ENCODE data around the gene PKNOX2.
A peak's percentile ranks its signal among the peaks of the same experiment; 100 is the strongest.

Gene PKNOX2

DNA sequence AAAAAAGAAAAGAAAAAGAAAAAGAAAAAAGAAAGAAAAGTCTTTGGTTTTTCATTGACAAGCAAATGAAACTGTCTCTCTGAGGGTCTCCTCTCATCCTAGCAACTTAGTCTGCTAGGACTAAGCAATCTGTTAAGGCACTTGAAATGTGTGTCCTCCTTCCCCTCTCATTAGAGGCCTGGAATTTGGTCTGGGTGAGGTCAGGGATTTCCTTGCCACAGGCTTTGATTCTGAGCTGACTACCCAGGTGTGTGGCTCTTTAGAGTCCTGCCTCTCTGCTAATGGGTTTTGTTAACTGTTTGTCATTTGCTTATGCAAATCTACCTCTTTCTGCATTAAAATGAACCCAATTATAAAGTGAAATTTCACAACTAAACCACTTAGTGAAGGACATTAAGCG is 18.3 kb upstream of the PKNOX2 start:
- Mint-ChIP-seq H3K4me1 (peaks cover 6% of the 10 kb centered on the region), H3K4me3 (no peak overlapping the region), H3K9me3 (no peaks in the 10 kb centered on the region), H3K27me3 (peaks cover 22% of the 10 kb centered on the region), H3K27ac (no peak overlapping the region)
- DNase-seq, result no peak
- no peak for ATAC-seq

DNA sequence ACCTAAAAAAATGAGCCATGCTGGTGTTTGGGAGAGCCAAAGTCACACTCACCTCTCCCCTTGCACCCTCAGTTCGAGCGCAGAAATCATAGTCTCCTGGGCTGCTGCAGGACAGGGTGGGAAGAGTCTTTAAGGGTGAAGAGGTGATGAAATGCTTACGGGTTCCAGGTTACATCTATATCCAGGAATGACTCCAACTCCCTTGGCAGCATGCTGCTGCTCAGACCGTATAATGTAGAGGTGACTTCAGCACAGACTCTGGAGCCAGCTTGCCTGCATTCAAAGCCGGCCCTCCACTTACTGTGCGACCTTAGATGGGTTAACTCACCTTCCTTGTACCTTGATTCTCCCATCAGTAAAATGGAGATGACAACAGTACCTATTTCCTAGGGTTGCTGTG is 17.3 kb upstream of the PKNOX2 start:
- H3K4me1 Mint-ChIP-seq, result no peaks in the 10 kb centered on the region
- H3K27ac Mint-ChIP-seq, result no peak overlapping the region
- H3K9me3 Mint-ChIP-seq, result no peaks in the 10 kb centered on the region
- ATAC-seq (no peak), DNase-seq (no peak)
- H3K27me3 Mint-ChIP-seq, result peaks cover 13% of the 10 kb centered on the region
- H3K4me3 Mint-ChIP-seq, result no peak overlapping the region

DNA sequence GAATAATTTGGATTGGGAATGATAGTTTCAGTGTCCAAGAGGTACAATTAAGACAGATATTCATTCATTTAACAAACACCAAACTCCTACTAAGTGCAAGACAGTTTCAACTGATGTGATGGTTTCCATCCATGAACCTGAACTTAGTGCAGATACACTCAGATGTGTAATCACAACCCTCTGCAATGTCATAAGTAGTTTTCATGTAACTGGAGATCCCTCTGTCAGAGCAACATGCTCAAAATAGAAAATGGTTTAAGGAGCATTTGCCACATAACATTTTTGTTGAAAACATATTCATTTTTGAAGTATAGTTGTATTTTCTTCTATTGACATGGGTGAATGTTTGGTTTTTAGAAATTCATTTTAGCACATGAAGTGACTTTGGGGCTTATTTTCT is 16.5 kb upstream of the PKNOX2 start:
- ATAC-seq (no peak), DNase-seq (no peak)
- Mint-ChIP-seq H3K27me3 (peaks cover 13% of the 10 kb centered on the region), H3K4me3 (no peak overlapping the region), H3K27ac (no peak overlapping the region), H3K4me1 (no peaks in the 10 kb centered on the region), H3K9me3 (no peaks in the 10 kb centered on the region)

DNA sequence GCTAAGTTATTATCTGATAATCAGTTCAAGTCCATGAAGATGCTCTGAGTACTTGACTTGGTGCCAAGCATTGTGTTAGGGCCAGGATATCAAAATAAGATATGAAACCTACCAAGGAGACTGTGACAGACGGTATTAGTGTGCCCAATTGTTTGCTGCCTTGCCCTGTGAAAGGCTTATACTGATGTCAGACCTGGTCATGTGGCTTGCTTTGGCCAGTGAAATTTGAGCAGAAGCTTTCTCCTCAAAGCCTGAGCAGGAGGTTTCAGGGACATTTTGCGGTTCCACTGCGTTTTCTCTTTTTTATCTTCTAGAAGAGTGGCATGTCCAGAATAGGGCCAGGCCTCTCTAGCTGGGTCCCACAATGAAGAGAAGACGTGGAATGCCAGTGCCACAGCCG is 15.8 kb upstream of the PKNOX2 start:
- no peaks in the 10 kb centered on the region for H3K9me3 Mint-ChIP-seq

DNA sequence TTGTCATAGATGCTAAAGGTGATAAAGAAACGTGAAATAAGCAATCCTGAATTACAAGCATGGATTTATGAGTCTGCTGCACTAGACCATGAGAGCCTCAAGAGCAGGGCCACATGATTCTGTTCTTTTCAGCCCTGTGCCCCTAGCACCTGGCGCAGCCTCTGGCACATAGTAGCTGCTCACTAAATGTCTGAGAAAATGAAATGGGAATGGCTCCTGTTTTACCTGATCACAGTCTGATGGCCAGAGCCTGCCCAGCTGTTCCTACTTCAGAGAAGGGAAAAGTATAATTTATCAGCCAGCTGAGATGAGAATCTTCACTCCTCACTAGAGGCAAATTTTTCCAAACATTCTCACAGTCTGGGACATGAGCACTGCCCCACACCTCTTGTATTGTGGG is 10.7 kb upstream of the PKNOX2 start:
- H3K4me3 Mint-ChIP-seq, result no peak overlapping the region
- no peaks in the 10 kb centered on the region for H3K9me3 Mint-ChIP-seq
- H3K27ac Mint-ChIP-seq, result no peak overlapping the region
- no peaks in the 10 kb centered on the region for H3K4me1 Mint-ChIP-seq
- peaks cover 35% of the 10 kb centered on the region for H3K27me3 Mint-ChIP-seq
- DNase-seq (no peak), ATAC-seq (no peak)

More for the DNA sequence above, 15.8 kb upstream of the PKNOX2 start:
- no peak for DNase-seq
- Mint-ChIP-seq H3K4me3 (no peak overlapping the region), H3K27ac (no peak overlapping the region), H3K27me3 (peaks cover 10% of the 10 kb centered on the region), H3K4me1 (no peaks in the 10 kb centered on the region)
- no peak for ATAC-seq

DNA sequence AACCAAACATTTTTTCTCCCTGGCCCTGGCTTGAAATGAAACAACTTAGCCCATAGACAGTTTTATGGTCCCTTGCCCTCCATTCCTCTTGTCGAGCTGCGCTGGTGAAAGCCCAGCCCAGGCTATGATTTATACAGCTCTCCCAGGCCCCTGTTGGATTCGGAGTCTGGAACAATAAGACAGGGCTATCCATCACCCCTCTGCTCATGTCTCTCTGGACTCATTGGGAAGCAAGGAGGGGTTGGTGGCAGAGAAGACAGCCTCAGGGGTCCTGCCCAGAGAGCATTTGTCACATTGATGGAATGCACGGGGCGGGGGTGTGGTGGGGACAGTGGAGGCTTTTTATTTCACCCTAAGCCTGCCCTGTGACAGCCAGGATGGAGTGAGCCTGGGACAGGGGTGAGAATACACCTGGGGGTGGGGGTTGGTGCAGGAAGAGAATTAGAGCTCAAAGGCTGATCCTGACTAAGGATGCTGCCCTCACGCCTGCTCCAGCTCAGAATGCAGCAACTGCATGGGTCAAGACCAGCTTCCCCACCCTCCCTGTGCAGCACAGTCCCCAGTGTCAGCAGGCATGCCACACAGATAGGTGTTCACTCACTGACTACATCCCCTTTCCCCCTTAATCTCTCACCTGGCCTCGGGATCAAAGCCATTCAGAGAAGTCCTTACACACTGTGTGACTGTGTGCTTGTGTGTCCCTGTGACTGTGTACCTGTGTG is 10.0 kb upstream of the PKNOX2 start:
- no peaks in the 10 kb centered on the region for H3K9me3 Mint-ChIP-seq
- no peak overlapping the region for H3K4me3 Mint-ChIP-seq
- H3K27me3 Mint-ChIP-seq, result peaks cover 35% of the 10 kb centered on the region
- ATAC-seq, result peak; percentile 45
- no peak overlapping the region for H3K27ac Mint-ChIP-seq
- DNase-seq, result no peak
- H3K4me1 Mint-ChIP-seq, result no peaks in the 10 kb centered on the region

DNA sequence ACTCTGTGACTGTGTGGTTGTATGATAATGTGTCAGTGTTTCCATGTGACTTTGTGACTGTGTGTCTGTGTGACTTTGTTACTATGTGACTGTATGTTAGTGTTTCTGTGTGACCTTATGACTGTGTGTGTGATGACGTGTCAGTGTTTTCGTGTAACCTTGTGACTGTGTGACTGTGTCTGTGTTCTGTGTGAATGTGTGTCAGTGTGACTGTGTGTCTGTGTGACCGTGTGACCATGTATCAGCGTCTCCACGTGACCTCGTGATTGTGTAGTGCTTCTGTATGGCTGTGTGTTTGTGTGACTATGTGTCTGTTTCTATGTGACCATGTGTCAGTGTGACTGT is 9.5 kb upstream of the PKNOX2 start:
- ATAC-seq, result no peak
- no peak for DNase-seq
- no peak overlapping the region for H3K4me3 Mint-ChIP-seq
- no peak overlapping the region for H3K27ac Mint-ChIP-seq
- no peaks in the 10 kb centered on the region for H3K4me1 Mint-ChIP-seq
- peaks cover 37% of the 10 kb centered on the region for H3K27me3 Mint-ChIP-seq
- H3K9me3 Mint-ChIP-seq, result no peaks in the 10 kb centered on the region

DNA sequence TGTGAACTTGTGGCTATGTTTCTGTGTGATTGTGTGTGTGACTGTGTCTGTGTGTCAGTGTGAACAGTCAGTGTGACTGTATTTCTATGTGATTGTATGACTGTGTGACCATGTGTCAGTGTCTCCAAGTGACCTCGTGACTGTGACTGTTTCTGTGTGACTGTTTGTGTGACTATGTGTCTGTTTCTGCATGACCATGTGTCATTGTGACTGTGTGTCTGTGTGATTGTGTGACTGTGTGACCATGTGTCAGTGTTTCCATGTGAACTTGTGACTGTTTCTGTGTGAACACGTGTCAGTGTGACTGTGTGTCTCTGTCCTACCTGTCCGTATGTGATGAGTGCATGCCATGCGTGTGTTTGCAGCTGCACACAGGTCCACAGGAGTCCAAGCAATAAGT is 8.8 kb upstream of the PKNOX2 start:
- no peak overlapping the region for H3K4me3 Mint-ChIP-seq
- no peak for DNase-seq
- no peaks in the 10 kb centered on the region for H3K9me3 Mint-ChIP-seq
- no peak for ATAC-seq
- no peaks in the 10 kb centered on the region for H3K4me1 Mint-ChIP-seq
- peaks cover 44% of the 10 kb centered on the region for H3K27me3 Mint-ChIP-seq
- peak overlapping the region in 1 of 2 donors; percentile 5 for H3K27ac Mint-ChIP-seq

DNA sequence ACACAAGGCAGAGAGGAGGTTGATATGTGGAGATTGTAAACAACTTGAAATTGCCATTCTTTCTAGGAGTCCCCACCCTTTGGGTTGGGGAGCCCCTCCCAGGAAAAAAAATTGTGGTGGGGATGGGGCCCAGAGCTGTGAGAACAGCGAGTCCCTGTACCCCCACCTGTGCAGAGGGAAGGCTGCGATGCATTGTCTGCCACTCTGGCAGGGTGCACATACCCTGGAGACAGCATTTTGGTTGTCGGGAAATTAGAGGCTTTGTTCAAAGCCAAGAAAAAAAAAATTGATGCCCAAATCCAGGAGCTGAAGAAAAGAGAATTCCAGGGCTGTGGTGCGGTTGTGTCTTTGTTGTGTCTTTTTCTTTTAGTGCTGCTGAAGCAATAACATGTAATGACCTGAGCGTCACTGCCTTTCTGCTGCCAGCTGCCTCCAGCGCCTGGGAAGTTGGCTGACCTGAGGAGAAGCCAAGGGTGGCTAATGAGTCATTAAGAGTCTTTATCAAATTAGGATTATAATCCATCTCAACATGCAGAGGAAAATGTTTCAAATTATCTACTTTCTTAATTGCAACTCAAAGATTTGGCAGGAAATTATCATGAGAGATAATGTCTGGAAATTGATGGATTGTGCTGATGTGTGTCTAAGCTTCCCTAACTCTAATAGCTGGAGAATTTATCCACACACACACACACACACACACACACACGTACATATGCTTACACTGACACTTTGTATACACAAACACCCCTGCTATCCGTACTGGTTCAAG is 8.0 kb upstream of the PKNOX2 start:
- ATAC-seq (no peak), DNase-seq (no peak)
- peaks cover 47% of the 10 kb centered on the region for H3K27me3 Mint-ChIP-seq
- no peak overlapping the region for H3K4me3 Mint-ChIP-seq
- H3K4me1 Mint-ChIP-seq, result no peaks in the 10 kb centered on the region
- no peaks in the 10 kb centered on the region for H3K9me3 Mint-ChIP-seq
- no peak overlapping the region for H3K27ac Mint-ChIP-seq

DNA sequence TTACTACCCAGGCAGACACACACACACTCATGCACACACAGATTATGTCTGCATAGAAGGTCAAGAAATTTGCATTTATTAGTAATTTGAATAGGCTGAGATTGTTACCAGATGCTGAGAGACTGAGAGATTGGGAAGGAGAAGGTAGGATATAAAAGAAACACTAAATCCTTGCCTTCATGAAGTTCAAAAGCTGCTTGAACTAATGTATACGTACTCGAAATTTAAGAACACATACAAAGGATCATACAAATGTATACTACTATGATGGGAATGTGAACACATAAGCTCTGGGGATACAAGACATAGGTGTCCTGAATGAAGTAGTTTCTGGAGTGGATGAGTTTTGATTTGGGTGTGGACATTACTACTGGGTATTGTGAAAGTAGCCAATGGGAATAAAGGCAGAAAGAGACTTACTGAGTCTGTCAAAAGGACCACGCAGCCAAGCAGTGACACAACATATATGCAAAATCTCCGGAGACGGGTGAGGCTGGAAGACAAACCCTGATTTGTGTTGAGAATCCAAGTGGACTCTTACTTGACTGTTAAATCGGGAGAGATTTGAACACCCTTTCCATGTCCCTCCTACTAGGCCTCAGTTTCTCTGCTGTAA is 7.3 kb upstream of the PKNOX2 start:
- Mint-ChIP-seq H3K9me3 (no peaks in the 10 kb centered on the region), H3K27me3 (peaks cover 47% of the 10 kb centered on the region), H3K4me1 (no peaks in the 10 kb centered on the region), H3K4me3 (no peak overlapping the region), H3K27ac (no peak overlapping the region)
- ATAC-seq (no peak), DNase-seq (no peak)

DNA sequence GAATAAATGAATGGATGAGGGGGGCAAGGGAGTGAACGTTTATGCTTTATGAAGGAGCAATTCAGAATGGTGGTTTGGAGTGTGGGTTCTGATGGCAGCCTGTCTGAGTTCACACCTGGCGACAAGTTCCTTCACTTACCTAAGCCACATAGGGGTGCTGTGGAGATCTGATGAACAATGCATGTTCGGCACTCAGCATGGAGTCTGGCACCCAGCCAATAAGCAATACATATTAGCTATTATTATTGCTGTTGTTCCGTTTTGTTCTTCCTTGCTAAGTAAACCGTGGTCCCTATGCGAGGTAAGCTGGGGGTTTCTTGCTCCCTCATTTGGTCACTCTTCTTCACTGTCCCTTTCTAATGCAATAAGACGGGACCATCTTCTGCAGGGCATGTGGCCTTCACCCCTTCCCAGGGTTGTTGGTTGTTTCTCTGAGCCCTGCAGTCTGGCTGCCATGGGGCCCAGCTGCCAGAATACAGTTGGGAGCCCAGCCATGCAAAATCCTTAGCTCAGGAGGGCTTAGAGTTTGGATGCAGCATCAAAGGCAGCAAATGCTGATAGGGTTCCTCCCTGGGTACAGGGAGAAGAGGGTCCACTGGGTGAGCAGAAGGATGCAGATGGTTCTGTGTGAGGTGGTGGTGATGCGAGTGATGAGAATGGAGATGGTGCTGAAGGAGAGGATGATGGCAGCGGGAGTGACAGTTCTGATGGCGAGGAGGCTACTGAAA is 6.4 kb upstream of the PKNOX2 start:
- ATAC-seq (no peak), DNase-seq (no peak)
- no peaks in the 10 kb centered on the region for H3K9me3 Mint-ChIP-seq
- H3K4me3 Mint-ChIP-seq, result no peak overlapping the region
- peaks cover 54% of the 10 kb centered on the region for H3K27me3 Mint-ChIP-seq
- no peaks in the 10 kb centered on the region for H3K4me1 Mint-ChIP-seq
- no peak overlapping the region for H3K27ac Mint-ChIP-seq

DNA sequence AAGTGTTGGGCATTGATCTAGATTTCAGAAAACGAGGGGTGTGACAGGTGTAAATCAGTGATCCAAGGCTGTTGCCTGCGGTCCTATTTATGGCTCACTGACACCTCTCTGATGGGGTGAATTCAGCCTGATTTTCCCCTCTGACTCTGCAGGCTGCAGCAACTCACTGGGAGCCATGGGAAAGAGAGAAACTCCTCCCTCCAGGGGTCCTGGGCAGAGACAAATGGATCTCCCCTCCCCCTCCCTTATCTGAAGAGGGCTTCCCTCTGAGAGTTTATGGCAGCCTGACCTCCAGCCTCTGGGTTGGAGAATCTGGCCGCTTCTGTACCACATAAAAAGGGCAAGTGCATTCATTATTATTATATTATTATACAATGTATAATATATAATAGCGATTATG is 1.8 kb upstream of the PKNOX2 start:
- Mint-ChIP-seq H3K4me3 (no peak overlapping the region), H3K27me3 (peaks cover 73% of the 10 kb centered on the region)
- ATAC-seq, result no peak

DNA sequence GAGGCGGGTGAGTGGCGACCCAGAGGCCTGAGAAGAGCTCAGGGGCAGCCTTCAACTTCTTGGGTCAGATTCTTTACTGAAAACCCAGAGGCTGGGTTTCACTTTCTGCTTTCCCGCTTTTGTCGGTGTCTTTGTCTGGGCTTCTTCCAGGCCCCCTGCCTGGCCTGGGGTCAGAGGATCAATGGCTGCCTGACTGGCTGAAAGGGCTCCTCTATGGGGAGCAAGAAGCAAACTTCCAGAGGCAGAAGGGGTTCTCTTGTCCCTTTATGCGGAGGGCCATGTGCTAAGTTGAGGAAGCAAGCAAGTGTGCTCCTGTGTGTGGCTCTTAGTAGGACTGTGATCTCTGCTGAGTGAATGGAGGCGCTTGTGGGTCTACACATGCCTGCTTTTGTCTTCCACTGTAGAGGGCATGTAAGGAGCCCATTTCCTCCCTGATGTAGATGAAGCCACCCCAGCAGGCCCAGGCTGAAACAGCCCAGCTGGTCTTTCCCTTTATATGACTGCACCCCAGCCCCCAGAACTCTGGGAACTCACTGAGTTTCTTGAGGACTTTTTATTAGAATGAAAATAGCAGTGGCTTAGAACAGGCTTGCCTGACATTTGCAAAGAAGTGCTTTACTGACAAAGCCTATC is 1.0 kb upstream of the PKNOX2 start:
- H3K27ac Mint-ChIP-seq, result no peak overlapping the region
- H3K4me3 Mint-ChIP-seq, result no peak overlapping the region
- DNase-seq (no peak), ATAC-seq (no peak)
- peaks cover 25% of the 10 kb centered on the region for H3K4me1 Mint-ChIP-seq
- peaks cover 76% of the 10 kb centered on the region for H3K27me3 Mint-ChIP-seq
- H3K9me3 Mint-ChIP-seq, result no peaks in the 10 kb centered on the region

More for the DNA sequence above, 1.8 kb upstream of the PKNOX2 start:
- H3K4me1 Mint-ChIP-seq, result peaks cover 24% of the 10 kb centered on the region
- H3K9me3 Mint-ChIP-seq, result no peaks in the 10 kb centered on the region
- no peak for DNase-seq
- H3K27ac Mint-ChIP-seq, result no peak overlapping the region

DNA sequence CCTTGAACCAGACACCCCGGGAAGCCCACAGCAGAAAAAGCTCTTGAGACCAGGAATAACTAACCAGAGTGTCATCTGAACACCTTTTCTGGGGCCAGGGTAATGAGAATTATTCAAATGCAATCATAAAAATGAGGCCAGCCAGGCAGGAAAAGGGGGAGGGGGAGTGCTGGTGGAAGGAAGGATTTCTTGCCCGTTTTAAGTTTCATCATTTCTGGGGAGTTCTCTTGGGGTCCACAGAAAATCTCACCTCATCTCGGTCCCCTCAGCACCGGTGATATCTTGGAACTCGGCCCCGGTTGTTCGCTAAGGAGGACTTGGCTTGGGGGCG is 495 bp upstream of the PKNOX2 start:
- peaks cover 78% of the 10 kb centered on the region for H3K27me3 Mint-ChIP-seq

DNA sequence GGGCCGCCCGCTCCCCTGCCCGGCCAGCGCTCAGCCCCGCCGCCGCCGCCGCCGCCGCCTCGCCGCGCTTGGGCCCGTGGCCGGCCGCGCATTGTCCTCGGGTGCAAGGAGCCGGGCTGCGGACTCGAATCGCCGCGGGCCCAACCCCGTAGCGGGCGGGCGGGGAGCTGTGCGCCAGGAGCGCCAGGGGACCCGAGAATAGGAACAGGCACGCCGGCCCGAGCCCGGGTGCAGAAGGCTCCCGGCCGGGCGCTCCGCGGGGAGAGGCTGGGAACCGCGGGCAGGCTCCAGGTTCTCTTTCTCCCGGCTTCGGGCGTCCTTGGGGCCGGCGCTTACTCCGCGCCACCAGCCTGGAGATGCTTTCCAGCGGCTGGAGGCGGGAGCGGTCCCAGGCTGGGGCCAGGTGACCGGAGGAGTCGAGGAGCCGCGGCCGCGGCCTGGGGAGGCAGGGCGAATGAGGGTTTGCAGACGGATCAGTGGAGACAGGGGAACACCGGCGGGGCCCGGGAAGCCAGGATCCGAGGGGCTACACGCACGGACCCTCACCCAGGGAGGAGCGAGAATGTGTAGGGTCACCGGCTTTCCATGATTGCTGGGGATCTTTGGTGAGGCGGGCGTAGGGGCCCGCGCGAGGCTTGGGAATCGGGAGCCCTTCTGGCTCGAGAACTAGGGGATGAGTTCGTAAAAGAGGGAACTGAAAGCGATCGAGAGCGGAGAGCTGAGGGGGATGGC is 726 bp downstream of the PKNOX2 start:
- no peaks in the 10 kb centered on the region for H3K9me3 Mint-ChIP-seq
- peaks cover 25% of the 10 kb centered on the region for H3K4me1 Mint-ChIP-seq
- H3K4me3 Mint-ChIP-seq, result peak overlapping the region; percentile 87 to 99
- peak; percentile 32 for ATAC-seq
- peaks cover 86% of the 10 kb centered on the region for H3K27me3 Mint-ChIP-seq
- DNase-seq, result peak; percentile 15 to 21
- H3K27ac Mint-ChIP-seq, result peak overlapping the region in 1 of 2 donors; percentile 16

More for the DNA sequence above, 495 bp upstream of the PKNOX2 start:
- no peak for ATAC-seq
- peaks cover 25% of the 10 kb centered on the region for H3K4me1 Mint-ChIP-seq
- DNase-seq, result no peak
- H3K27ac Mint-ChIP-seq, result no peak overlapping the region
- H3K9me3 Mint-ChIP-seq, result no peaks in the 10 kb centered on the region
- peak overlapping the region in 1 of 2 donors; percentile 99 for H3K4me3 Mint-ChIP-seq
